ENCODE measurements around the gene FRMD8.

GRCh38 chr11:65432100-65432650 is 45.7 kb downstream of the FRMD8 start:
- TF ChIP-seq CTCF (IDR thresholded peaks at IDR 0.05) (no peak), POLR2A (IDR thresholded peaks at IDR 0.05) (no peak)
